HepG2 (cell line): ENCODE results near the gene NAPB.

Experiments used
- ADNP ChIP-seq: sonication (generic); formaldehyde crosslinking; IDR thresholded peaks from 2 replicates; pipeline ENCODE4 v1.4.0; 2020; ENCODE audit warnings: missing genetic modification reagents
- DNMT1 ChIP-seq: sonication (generic); formaldehyde crosslinking; IDR thresholded peaks from 2 replicates; pipeline ENCODE4 v1.5.1; 2020; ENCODE audit warnings: mild to moderate bottlenecking, missing genetic modification reagents
- GATAD1 ChIP-seq: IDR thresholded peaks from 2 replicates; pipeline ENCODE4 v1.6.1; 2016; ENCODE audit warnings: missing genetic modification reagents, missing compliant biosample characterization
- MEIS1 ChIP-seq: sonication (generic); formaldehyde crosslinking; IDR thresholded peaks from 2 replicates; pipeline ENCODE4 v1.9.0; 2021; ENCODE audit warnings: mild to moderate bottlenecking, missing genetic modification reagents, moderate library complexity, borderline replicate concordance
- NFIC ChIP-seq: IDR thresholded peaks from 2 replicates; pipeline ENCODE4 v1.6.1; 2012; ENCODE audit warnings: mild to moderate bottlenecking, low read length, inconsistent platforms
- TBL1XR1 ChIP-seq: fragments of 150-350 bp; IDR thresholded peaks from 2 replicates; pipeline ENCODE4 v1.6.1; 2014; ENCODE audit warnings: borderline replicate concordance, low read length; ENCODE audit not compliant: partially characterized antibody
- ZNF556 ChIP-seq: sonication (generic); formaldehyde crosslinking; IDR thresholded peaks from 2 replicates; pipeline ENCODE4 v1.4.0; 2020; ENCODE audit warnings: mild to moderate bottlenecking, missing genetic modification reagents, borderline replicate concordance
- ZNF609 ChIP-seq: sonication (generic); formaldehyde crosslinking; IDR thresholded peaks from 2 replicates; pipeline ENCODE4 v1.4.0; 2020; ENCODE audit warnings: mild to moderate bottlenecking, missing genetic modification reagents, borderline replicate concordance
- ZNF709 ChIP-seq: sonication (generic); formaldehyde crosslinking; IDR thresholded peaks from 2 replicates; pipeline ENCODE4 v1.5.0; 2020; ENCODE audit warnings: mild to moderate bottlenecking, missing genetic modification reagents
- TF ChIP-seq, protein P1 (sequence below): sonication (generic); formaldehyde crosslinking; IDR thresholded peaks from 2 replicates; pipeline ENCODE4 v1.5.0; 2020; ENCODE audit warnings: mild to moderate bottlenecking, missing genetic modification reagents, moderate library complexity

GRCh38 chr20:23331450-23332350 lies 89.6 kb downstream of the NAPB start:
- TF ChIP-seq, protein P1, sequence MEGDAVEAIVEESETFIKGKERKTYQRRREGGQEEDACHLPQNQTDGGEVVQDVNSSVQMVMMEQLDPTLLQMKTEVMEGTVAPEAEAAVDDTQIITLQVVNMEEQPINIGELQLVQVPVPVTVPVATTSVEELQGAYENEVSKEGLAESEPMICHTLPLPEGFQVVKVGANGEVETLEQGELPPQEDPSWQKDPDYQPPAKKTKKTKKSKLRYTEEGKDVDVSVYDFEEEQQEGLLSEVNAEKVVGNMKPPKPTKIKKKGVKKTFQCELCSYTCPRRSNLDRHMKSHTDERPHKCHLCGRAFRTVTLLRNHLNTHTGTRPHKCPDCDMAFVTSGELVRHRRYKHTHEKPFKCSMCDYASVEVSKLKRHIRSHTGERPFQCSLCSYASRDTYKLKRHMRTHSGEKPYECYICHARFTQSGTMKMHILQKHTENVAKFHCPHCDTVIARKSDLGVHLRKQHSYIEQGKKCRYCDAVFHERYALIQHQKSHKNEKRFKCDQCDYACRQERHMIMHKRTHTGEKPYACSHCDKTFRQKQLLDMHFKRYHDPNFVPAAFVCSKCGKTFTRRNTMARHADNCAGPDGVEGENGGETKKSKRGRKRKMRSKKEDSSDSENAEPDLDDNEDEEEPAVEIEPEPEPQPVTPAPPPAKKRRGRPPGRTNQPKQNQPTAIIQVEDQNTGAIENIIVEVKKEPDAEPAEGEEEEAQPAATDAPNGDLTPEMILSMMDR (CRISPR knock-in tag) = no peak
- no peak for TF ChIP-seq ZNF709 (CRISPR knock-in tag)
- no peak for TF ChIP-seq ADNP (CRISPR knock-in tag)
- TF ChIP-seq DNMT1 (CRISPR knock-in tag) = no peak
- TF ChIP-seq ZNF556 (CRISPR knock-in tag) = no peak
- no peak for TF ChIP-seq MEIS1 (CRISPR knock-in tag)
- TF ChIP-seq GATAD1 = no peak
- no peak for TF ChIP-seq TBL1XR1
- TF ChIP-seq NFIC = no peak
- no peak for TF ChIP-seq ZNF609
